NCI-H226 (cell line): ENCODE results near the gene PLD3.
A peak's percentile ranks its signal among the peaks of the same experiment; 100 is the strongest.
"Not testable (repeated sequence)": the region's sequence is repeated elsewhere in the genome, so short reads cannot be mapped to it uniquely, and the experiment has no call there.

Experiments used
- DNase-seq: peaks from one replicate; pipeline ENCODE4 v3.0.0-alpha.2; 2015

The PLD3 gene

DNA sequence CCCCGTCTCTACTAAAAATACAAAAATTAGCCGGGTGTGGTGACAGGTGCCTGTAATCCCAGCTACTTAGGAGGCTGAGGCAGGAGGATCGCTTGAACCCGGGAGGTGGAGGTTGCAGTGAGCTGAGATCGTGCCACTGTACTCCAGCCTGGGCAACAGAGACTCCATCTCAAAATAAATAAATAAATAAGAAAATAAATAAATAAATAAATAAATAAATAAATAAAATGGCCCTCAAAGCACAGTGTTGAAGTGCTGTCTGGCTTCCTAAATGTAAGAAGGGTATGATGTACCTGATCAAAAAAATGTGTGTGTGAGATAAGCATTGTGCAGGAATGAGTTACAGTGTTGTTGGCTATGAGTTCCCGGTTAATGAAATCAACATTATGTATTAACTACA is 15.4 kb upstream of the PLD3 start:
- not testable (repeated sequence) for DNase-seq

DNA sequence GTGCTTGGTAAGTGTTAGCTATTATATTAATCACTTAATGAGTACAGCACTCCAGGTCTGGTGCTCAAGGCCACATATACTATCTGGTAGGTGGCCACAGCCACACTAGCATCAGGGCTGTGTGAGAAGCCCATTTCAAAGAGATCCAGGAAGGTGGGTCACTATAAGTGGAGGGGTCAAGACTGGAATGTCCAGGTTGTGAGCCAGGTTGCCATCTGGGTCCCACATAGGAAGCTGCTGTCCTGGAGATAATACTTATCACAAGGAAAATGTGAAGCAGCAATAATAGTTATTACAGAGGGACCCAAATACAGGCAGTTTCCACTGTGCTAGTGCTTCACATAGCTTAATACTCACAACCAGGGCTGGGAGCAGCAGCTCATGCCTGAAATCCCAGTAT is 13.4 kb upstream of the PLD3 start:
- no peak for DNase-seq

GRCh38 chr19:40335855-40336600 is 12.5 kb upstream of the PLD3 start:
- DNase-seq: peak; percentile 25

DNA sequence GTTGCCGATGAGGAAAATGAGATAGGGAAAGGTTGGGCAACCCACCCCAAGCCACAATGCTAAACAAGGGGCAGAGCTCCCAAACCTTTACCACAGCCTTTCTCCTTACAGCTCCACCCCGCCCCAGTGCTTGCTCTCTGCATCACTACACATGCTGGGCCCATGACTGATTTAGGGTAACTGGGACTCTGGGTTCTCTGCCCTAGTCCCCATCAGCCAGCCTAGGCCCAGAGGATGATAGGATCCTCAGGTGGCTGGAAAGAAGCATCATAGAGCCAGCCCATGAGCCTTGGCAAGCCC is 11.9 kb upstream of the PLD3 start:
- no peak for DNase-seq

DNA sequence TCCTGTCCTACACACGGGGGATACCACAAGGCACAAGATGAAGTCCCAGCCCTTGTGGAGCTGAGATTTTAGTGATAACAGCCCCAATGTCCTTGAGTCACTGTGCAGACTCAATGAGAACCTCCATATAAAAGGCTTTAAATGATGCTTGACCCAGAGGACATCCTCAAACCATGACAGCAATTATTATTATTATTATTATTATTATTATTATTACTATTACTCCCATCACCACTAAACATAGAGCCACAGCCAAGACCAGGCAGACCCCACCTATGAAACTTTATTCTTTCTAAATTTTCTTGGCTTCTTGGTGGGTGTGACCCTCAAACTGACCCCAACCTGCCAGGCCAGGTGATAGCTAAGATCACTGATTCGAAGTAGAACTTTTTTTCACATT is 11.4 kb upstream of the PLD3 start:
- no peak for DNase-seq

GRCh38 chr19:40337594-40337993 is 10.9 kb upstream of the PLD3 start:
- no peak for DNase-seq

GRCh38 chr19:40339018-40339728 is 9.3 kb upstream of the PLD3 start:
- no peak for DNase-seq

DNA sequence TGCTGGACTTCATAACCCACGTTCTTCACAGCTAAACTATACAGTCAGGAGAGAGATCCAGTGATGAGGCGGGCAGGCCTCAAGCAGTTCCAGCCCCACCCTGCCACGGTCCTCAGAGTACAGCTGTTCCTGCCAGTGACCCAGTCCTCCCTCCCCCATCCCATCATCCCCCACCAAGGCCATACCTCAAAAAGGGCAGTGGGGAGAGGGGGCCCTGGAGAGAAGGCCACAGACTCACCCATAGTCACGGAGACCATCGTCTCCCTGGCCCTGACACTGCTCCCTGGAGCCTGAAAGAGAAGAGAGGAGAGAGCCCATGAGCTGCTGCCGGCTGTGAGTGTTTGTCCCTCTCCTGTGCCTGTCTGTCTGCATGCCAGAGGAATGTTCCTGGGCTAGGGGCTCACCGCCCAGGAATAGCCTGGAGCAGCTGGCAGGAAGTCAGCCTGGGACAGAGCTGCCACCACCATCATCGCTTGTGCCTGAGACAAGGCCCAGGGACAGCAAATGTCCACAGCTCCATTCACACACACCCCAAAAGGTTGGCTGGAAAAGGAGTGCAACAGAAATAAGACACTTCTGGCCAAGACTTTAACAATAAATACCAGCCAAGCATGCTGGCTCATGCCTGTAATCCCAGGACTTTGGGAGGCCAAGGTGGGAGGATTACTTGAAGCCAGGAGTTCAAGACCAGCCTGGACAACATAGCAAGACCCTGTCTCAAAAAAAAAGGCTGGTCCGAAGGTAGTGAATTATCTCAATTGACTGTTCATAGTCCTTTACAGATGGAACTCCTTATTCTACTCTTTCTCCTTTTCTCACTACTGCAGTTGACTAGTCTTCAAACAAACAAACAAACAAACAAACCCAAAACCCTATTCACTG is 6.7 kb upstream of the PLD3 start:
- DNase-seq: no peak

- no peak for DNase-seq
Measured at GRCh38 chr19:40342644-40343311, 5.7 kb upstream of the PLD3 start.

- DNase-seq: no peak
Measured at GRCh38 chr19:40344422-40344821, 4.1 kb upstream of the PLD3 start.

- DNase-seq: no peak
Measured at GRCh38 chr19:40348961-40349507, 539 bp downstream of the PLD3 start.

DNA sequence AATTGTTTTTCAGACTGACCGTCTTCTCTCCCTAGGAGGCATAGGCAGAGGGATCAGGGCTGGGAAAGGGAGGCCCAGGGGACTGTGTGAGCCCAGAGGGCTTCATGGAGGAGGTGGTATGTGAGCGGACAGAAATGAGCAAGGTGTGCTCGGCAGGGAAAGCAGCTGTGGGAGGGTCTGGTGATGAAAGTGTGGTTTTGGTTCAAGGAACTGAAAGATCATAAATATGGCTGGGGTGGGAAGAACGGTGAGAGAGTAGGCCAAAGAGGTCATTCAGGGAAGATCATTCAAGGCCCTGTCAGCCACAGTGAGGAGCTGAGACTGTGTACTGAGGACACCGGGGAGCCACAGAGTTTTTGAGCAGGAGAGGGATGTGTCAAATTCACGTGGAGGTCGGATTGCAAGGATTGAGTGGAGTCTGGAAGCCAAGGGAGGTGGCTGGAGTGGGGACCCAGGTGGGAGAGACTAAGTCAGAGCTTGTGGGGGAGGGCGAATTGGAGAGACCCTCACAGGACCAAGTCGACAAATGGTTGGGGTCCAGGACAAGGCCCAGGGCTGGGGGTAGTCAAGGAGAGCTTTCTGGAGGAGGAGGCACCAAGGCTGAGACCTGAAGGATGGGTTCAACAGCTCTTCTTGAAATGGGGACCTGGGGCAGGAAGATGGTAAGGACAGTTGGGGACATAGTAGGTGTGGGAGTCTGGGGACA is 7.6 kb downstream of the PLD3 start:
- no peak for DNase-seq

DNA sequence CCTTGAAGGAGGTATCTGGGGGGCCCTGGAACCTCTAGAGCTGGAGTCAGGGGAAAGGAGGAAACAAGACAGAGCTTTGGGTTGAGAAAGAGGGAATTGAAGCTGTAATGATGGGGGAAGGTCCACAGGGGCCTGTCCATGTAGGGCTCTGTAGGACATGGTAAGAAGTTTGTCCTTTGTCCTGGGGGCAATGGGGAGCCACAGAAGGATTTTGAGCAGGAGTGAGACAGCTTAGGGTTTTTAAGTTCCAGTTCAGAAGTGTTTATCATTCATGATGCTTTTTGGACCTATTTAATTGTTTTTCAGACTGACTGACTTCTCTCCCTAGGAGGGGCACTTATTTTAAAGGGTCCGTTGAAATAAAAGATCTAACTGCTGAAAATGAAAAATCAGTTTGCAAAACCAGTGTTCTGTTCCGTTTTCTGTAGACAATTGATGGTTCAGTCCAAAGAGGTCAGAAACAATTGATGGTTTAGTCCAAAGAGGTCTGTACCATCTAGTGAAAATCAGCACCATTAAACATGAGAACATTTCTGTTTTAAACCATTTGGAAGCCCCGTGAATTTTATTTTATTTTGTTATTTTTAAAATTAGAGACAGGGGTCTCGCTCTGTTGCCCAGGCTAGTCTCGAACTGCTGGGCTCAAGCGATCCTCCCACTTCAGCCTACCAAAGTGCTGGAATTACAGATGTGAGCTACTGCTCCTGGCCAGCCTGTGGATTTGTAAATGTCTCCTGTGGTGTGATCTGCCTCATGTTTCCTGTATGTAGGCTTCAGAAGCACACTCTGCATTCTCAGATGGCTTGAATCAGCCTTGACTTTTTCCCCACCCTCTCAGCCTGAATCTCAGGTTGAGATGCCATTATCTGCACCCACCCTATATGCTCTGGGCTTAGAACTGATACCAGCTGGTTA is 8.4 kb downstream of the PLD3 start:
- DNase-seq: no peak

GRCh38 chr19:40357640-40358039 is 9.1 kb downstream of the PLD3 start:
- DNase-seq: no peak

DNA sequence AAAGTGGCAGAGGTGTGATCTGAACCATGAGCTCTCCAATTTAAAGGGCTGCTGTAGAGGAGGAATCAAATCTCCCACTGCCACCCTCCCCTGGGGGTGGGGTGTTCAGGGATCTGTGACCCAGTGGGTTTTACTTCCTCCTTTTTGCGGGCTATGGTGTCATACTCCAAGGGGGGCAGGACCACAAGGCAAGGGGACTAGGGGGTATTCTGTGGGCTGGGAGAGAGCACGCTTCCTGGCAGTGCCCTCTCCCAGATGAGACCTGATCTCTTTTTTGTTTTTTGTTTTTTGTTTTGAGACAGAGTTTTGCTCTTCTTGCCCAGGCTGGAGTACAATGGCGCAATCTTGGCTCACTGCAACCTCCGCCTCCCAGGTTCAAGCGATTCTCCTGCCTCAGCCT is 10.3 kb downstream of the PLD3 start:
- DNase-seq: no peak

GRCh38 chr19:40360020-40360707 is 11.7 kb downstream of the PLD3 start:
- no peak for DNase-seq

DNA sequence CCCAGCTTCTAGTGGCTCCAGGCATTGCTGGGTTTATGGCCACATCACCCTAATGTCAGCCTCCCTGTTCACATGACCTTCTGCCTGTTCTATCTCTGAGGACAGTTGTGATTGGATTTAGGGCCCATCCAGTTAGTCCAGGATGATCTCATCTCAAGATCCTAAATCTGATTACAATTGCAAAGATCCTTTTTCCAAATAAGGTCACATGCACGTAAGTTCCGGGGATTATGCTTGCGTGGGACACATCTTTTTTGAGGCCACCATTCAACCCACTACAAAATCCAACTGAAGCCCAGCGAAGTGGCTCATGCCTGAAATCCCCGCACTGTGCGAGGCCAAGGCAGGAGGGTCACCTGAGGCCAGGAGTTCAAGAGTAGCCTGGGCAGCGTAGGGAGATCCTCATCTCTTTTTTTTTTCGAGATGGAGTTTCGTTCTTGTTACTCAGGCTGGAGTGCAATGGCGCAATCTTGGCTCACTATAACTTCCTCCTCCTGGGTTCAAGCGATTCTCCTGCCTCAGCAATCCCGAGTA is 12.3 kb downstream of the PLD3 start:
- no peak for DNase-seq

DNA sequence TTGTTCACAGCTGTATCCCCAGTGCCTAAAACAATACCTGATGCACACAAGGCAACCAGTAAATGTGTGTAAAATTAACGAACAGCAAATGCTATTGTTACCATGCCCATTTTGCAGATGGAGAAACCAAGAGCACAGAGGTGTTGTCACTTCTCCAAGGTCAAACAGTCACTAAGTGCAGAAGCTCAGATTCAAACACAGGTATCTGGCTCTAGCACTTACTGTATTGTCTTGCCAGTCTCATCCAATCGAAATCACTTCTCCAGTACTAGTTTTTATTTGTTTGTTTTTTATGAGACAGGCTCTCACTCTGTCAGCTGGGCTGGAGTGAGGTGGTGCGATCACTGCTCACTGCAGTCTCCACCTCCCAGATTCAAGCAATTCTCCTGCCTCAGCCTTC is 13.7 kb downstream of the PLD3 start:
- no peak for DNase-seq

DNA sequence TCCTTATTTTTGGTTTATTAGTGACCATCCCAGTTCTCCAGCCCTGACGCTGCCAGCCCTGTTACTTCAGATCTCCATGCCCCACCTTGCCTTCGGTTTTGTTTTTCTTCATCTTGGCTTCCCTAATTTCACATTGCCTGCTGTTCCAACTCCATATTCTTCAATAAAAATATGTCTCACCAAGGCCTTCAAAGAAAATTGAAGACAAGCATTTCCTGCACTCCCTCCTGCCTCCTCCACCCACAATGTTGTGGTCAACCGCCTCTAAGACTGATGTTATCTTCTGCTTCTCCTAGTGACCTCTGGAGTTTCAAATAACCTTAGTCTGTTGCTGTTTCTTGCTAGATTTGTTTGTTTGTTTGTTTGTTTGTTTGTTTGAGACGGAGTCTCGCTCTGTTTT is 14.6 kb downstream of the PLD3 start:
- DNase-seq: no peak

DNA sequence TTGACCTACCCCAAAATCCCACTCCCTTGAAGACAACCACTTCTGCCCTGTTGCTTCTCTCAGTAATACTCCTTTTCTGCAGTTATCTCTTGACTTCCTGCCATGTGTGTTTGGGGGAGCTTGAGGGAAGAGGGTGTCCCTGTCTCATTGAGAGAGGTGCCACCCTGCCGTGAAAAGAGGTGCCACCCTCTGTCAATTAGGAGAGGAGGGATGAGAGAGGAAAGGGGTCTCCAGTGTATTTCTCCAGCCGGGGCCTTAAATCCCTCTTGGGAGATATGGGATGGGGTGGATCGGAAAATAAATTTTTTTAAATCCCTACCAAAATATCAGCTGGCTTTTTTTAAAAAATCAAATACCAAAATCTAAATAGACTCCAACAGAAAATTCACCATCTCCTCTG is 16.5 kb downstream of the PLD3 start:
- no peak for DNase-seq
